ENCODE data around the gene PGGHG. TPM values are rescaled to one million over a fixed set of nuclear protein-coding genes. Genes with fewer than 3 reads are reported as not detected.
"Not testable (repeated sequence)": the region's sequence is repeated elsewhere in the genome, so short reads cannot be mapped to it uniquely, and the experiment has no call there.

The PGGHG gene
- total RNA-seq, 4 donors from 2014 or later, result 10.9 to 53.6 (median 19.8) TPM

GRCh38 chr11:256952-257737, 31.8 kb upstream of the PGGHG start:
- ATAC-seq (ENCODE audit: low FRiP score) (no peak), DNase-seq (ENCODE audit: low spot score) (no peak)
- no peak for TF ChIP-seq CTCF (IDR thresholded peaks at IDR 0.05)

- DNase-seq (ENCODE audit: low spot score) (no peak), ATAC-seq (ENCODE audit: low FRiP score) (no peak)
- TF ChIP-seq CTCF (IDR thresholded peaks at IDR 0.05), result no peak
Measured at GRCh38 chr11:257766-258493, 31.0 kb upstream of the PGGHG start.

- no peak for ATAC-seq (ENCODE audit: low FRiP score)
- DNase-seq (ENCODE audit: low spot score), result no peak
- TF ChIP-seq CTCF (IDR thresholded peaks at IDR 0.05), result no peak
Measured at GRCh38 chr11:259413-259812, 29.5 kb upstream of the PGGHG start.

- ATAC-seq (ENCODE audit: low FRiP score) (no peak), DNase-seq (ENCODE audit: low spot score) (no peak)
- TF ChIP-seq CTCF (IDR thresholded peaks at IDR 0.05), result no peak
Measured at GRCh38 chr11:261624-262023, 27.3 kb upstream of the PGGHG start.

GRCh38 chr11:266676-267439, 22.1 kb upstream of the PGGHG start:
- ATAC-seq (ENCODE audit: low FRiP score) (no peak), DNase-seq (ENCODE audit: low spot score) (no peak)
- no peak for TF ChIP-seq CTCF (IDR thresholded peaks at IDR 0.05)

- no peak for DNase-seq (ENCODE audit: low spot score)
- TF ChIP-seq CTCF (IDR thresholded peaks at IDR 0.05), result no peak
- ATAC-seq (ENCODE audit: low FRiP score), result no peak
Measured at GRCh38 chr11:267491-267994, 21.4 kb upstream of the PGGHG start.

GRCh38 chr11:268716-269145, 20.2 kb upstream of the PGGHG start:
- DNase-seq (ENCODE audit: low spot score), result not testable (repeated sequence)
- peak; percentile 53 for ATAC-seq (ENCODE audit: low FRiP score)
